ENCODE data around the gene HAUS3.

The HAUS3 gene

GRCh38 chr4:2262145-2262943 lies 20.4 kb upstream of the HAUS3 start:
- peak; percentile 99 for DNase-seq

GRCh38 chr4:2261853-2262144 lies 19.9 kb upstream of the HAUS3 start, which contains the start of gene MXD4:
MXD4 (minus strand) TSS chr4:2262109; CDS start chr4:2261980, 129 bp downstream.
- DNase-seq = no peak

GRCh38 chr4:2261110-2261852 lies 19.4 kb upstream of the HAUS3 start:
- peak; percentile 56 for DNase-seq

GRCh38 chr4:2260344-2261109 lies 18.6 kb upstream of the HAUS3 start:
- no peak for DNase-seq

- DNase-seq = no peak
Measured at GRCh38 chr4:2259541-2260343, 17.8 kb upstream of the HAUS3 start.

GRCh38 chr4:2259036-2259540 lies 17.2 kb upstream of the HAUS3 start:
- no peak for DNase-seq

- no peak for DNase-seq
Measured at GRCh38 chr4:2258091-2259035, 16.4 kb upstream of the HAUS3 start.

- DNase-seq = no peak
Measured at GRCh38 chr4:2257361-2258081, 15.6 kb upstream of the HAUS3 start.

- DNase-seq = no peak
Measured at GRCh38 chr4:2256781-2257191, 14.9 kb upstream of the HAUS3 start.

- no peak for DNase-seq
Measured at GRCh38 chr4:2256156-2256731, 14.3 kb upstream of the HAUS3 start.

GRCh38 chr4:2255501-2256155 lies 13.7 kb upstream of the HAUS3 start:
- no peak for DNase-seq

GRCh38 chr4:2254665-2255500 lies 13.0 kb upstream of the HAUS3 start:
- DNase-seq = no peak

- DNase-seq = no peak
Measured at GRCh38 chr4:2253160-2254084, 11.5 kb upstream of the HAUS3 start.

GRCh38 chr4:2252530-2253091 lies 10.7 kb upstream of the HAUS3 start:
- no peak for DNase-seq

GRCh38 chr4:2251795-2252529 lies 10.0 kb upstream of the HAUS3 start:
- no peak for DNase-seq

- DNase-seq = no peak
Measured at GRCh38 chr4:2251073-2251794, 9.3 kb upstream of the HAUS3 start.

Measured in activated CD4-positive, alpha-beta T cell treated with anti-CD3 and anti-CD28 coated beads, Interleukin-10, Interleukin-2, amounts not matched to agents 100 ng/mL and 50 ng/mL, durations not matched to agents 16 hours and 8 hours (primary cell).